IMR-90 (cell line): ENCODE measurements around the gene CLPTM1L. TPM values are rescaled to one million over a fixed set of nuclear protein-coding genes. Genes with fewer than 3 reads are reported as not detected.

Experiments used
- ATAC-seq: fragments of 200-7000 bp; cut with Tn5 transposase; 2 replicates; pipeline ENCODE4 v1.9.1; 2020; ENCODE audit warnings: low read depth, mild to moderate bottlenecking, moderate library complexity
- BruUV-seq: library from RNA; stranded (reverse); fragments of 400-500 nt; replicated peaks from 2 replicates; lab custom pipeline; 2021; lab: Mats Ljungman, UMichigan
- CTCF ChIA-PET: fragments of 300-600 bp; formaldehyde crosslinking; extraction: SDS; loops from one replicate; lab custom pipeline; 2021; ENCODE audit warnings: antibody characterized with exemption; lab: Yijun Ruan, JAX
- POLR2A ChIA-PET: fragments of 300-600 bp; sonication (Branson Sonifier 250); formaldehyde crosslinking; loops from one replicate; lab custom pipeline; 2022; ENCODE audit warnings: antibody characterized with exemption; ENCODE audit not compliant: unreplicated experiment; lab: Charles Lee
- DNase-seq: peaks from one replicate; pipeline ENCODE4 v3.0.0; 2013
- H2AFZ ChIP-seq: replicated peaks from 2 replicates; pipeline ENCODE3; 2013; ENCODE audit warnings: low read length, mild to moderate bottlenecking; ENCODE audit not compliant: poor library complexity
- H2AK5ac ChIP-seq: 2 replicates; pipeline ENCODE4 v1.6.1; 2013; ENCODE audit warnings: low read depth, low read length, inconsistent platforms
- H2AK9ac ChIP-seq: replicated peaks from 2 replicates; pipeline ENCODE3; 2013; ENCODE audit warnings: mild to moderate bottlenecking, low read depth, low read length, moderate library complexity; ENCODE audit not compliant: poor library complexity
- H2BK120ac ChIP-seq: 2 replicates; pipeline ENCODE4 v1.6.1; 2013; ENCODE audit warnings: low read depth, low read length, inconsistent platforms
- H2BK15ac ChIP-seq: 3 replicates; pipeline ENCODE4 v1.6.1; 2013; ENCODE audit warnings: low read depth, low read length, inconsistent platforms
- H2BK20ac ChIP-seq: 2 replicates; pipeline ENCODE4 v1.6.1; 2013; ENCODE audit warnings: low read depth, mild to moderate bottlenecking, inconsistent platforms, low read length, moderate library complexity
- H2BK5ac ChIP-seq: 2 replicates; pipeline ENCODE4 v1.6.1; 2013; ENCODE audit warnings: mild to moderate bottlenecking, low read depth, low read length, inconsistent platforms; ENCODE audit not compliant: poor library complexity, severe bottlenecking
- H3K14ac ChIP-seq: replicated peaks from 2 replicates; pipeline ENCODE4 v1.6.1; 2013; ENCODE audit warnings: low read depth, low read length, inconsistent platforms
- H3K18ac ChIP-seq: 2 replicates; pipeline ENCODE4 v1.6.1; 2013; ENCODE audit warnings: low read depth, low read length, control low read depth
- H3K23ac ChIP-seq: 2 replicates; pipeline ENCODE4 v1.6.1; 2013; ENCODE audit warnings: low read depth, low read length, inconsistent platforms
- H3K27ac ChIP-seq: 2 replicates; pipeline ENCODE4 v1.5.1; 2013; ENCODE audit warnings: mild to moderate bottlenecking, control low read depth, low read length; ENCODE audit not compliant: insufficient read depth
- H3K27me3 ChIP-seq: 2 replicates; pipeline ENCODE4 v1.6.1; 2013; ENCODE audit warnings: low read length; ENCODE audit not compliant: control insufficient read depth, insufficient read depth
- H3K36me3 ChIP-seq: 2 replicates; pipeline ENCODE4 v1.6.1; 2013; ENCODE audit warnings: low read length, mixed read lengths; ENCODE audit not compliant: control insufficient read depth, insufficient read depth
- H3K4ac ChIP-seq: 2 replicates; pipeline ENCODE4 v1.6.1; 2013; ENCODE audit warnings: low read depth, low read length, inconsistent platforms
- H3K4me1 ChIP-seq: 2 replicates; pipeline ENCODE4 v1.6.1; 2013; ENCODE audit warnings: low read length, mixed read lengths; ENCODE audit not compliant: control insufficient read depth, insufficient read depth
- H3K4me2 ChIP-seq: 2 replicates; pipeline ENCODE4 v1.6.1; 2013; ENCODE audit warnings: low read depth, mild to moderate bottlenecking, control low read depth, low read length, moderate library complexity
- H3K4me3 ChIP-seq: 2 replicates; pipeline ENCODE4 v1.5.1; 2013; ENCODE audit warnings: low read depth, mild to moderate bottlenecking, control low read depth, low read length, moderate library complexity; ENCODE audit not compliant: insufficient read depth
- H3K56ac ChIP-seq: 2 replicates; pipeline ENCODE4 v1.6.1; 2013; ENCODE audit warnings: low read length, inconsistent platforms; ENCODE audit not compliant: insufficient read depth; ENCODE audit errors: extremely low read depth
- H3K79me1 ChIP-seq, 2 experiments: 2 replicates each; pipeline ENCODE4 v1.6.1; 2013; ENCODE audit warnings: low read length in 2 of 2, inconsistent platforms in 1 of 2, low read depth in 1 of 2
- H3K9ac ChIP-seq: 2 replicates; pipeline ENCODE4 v1.6.1; 2013; ENCODE audit warnings: low read depth, low read length, control low read depth
- H3K9me1 ChIP-seq: 2 replicates; pipeline ENCODE4 v1.6.1; 2013; ENCODE audit warnings: low read length, inconsistent platforms; ENCODE audit not compliant: insufficient read depth
- H3K9me3 ChIP-seq: 2 replicates; pipeline ENCODE4 v1.6.1; 2013; ENCODE audit warnings: low read length; ENCODE audit not compliant: control insufficient read depth, insufficient read depth
- H4K20me1 ChIP-seq: 2 replicates; pipeline ENCODE4 v1.6.1; 2013; ENCODE audit warnings: low read length, inconsistent platforms; ENCODE audit not compliant: insufficient read depth
- H4K5ac ChIP-seq: 2 replicates; pipeline ENCODE4 v1.6.1; 2013; ENCODE audit warnings: mild to moderate bottlenecking, low read depth, low read length, control low read depth
- H4K8ac ChIP-seq, 2 experiments: 2 replicates each; pipeline ENCODE4 v1.6.1; 2013; ENCODE audit warnings: low read depth in 2 of 2, low read length in 2 of 2, control low read depth in 1 of 2, inconsistent platforms in 1 of 2
- H4K91ac ChIP-seq: 2 replicates; pipeline ENCODE4 v1.6.1; 2013; ENCODE audit warnings: low read depth, low read length, inconsistent platforms; ENCODE audit not compliant: insufficient read depth
- BHLHE40 ChIP-seq: fragments of 150-350 bp; IDR thresholded peaks from 2 replicates; pipeline ENCODE4 v1.6.1; 2016; ENCODE audit warnings: mild to moderate bottlenecking, low read depth, low read length
- CEBPB ChIP-seq: IDR thresholded peaks from 2 replicates; pipeline ENCODE4 v1.6.1; 2012; ENCODE audit warnings: low read depth, low read length, improper control_type of control experiment
- CHD1 ChIP-seq: IDR thresholded peaks from 2 replicates; pipeline ENCODE4 v1.6.1; 2012; ENCODE audit warnings: low read depth, low read length, improper control_type of control experiment
- CTCF ChIP-seq: conservative IDR thresholded peaks from 2 replicates; pipeline ENCODE4 v1.5.1; 2012; ENCODE audit warnings: mild to moderate bottlenecking, low read depth, low read length, improper control_type of control experiment
- ELK1 ChIP-seq: fragments of 150-350 bp; IDR thresholded peaks from 2 replicates; pipeline ENCODE4 v1.6.1; 2016; ENCODE audit warnings: low read depth, mild to moderate bottlenecking, low read length, moderate library complexity, borderline replicate concordance
- FOS ChIP-seq: fragments of 150-350 bp; IDR thresholded peaks from 2 replicates; pipeline ENCODE4 v1.6.1; 2016; ENCODE audit warnings: low read depth, low read length
- MAFK ChIP-seq: IDR thresholded peaks from 2 replicates; pipeline ENCODE4 v1.6.1; 2012; ENCODE audit warnings: low read depth, low read length, improper control_type of control experiment
- MAZ ChIP-seq: IDR thresholded peaks from 2 replicates; pipeline ENCODE4 v1.6.1; 2012; ENCODE audit warnings: low read depth, mild to moderate bottlenecking, low read length, improper control_type of control experiment, moderate library complexity, borderline replicate concordance
- MXI1 ChIP-seq: IDR thresholded peaks from 2 replicates; pipeline ENCODE4 v1.6.1; 2012; ENCODE audit warnings: low read depth, mild to moderate bottlenecking, low read length, moderate library complexity, borderline replicate concordance
- NFE2L2 ChIP-seq: fragments of 150-350 bp; IDR thresholded peaks from 2 replicates; pipeline ENCODE4 v1.6.1; 2016; ENCODE audit warnings: low read depth, mild to moderate bottlenecking, low read length
- POLR2A ChIP-seq: IDR thresholded peaks from 2 replicates; pipeline ENCODE4 v1.6.1; 2012; ENCODE audit warnings: mild to moderate bottlenecking, low read depth, low read length
- RAD21 ChIP-seq: IDR thresholded peaks from 2 replicates; pipeline ENCODE4 v1.6.1; 2012; ENCODE audit warnings: low read length, improper control_type of control experiment
- RCOR1 ChIP-seq: IDR thresholded peaks from 2 replicates; pipeline ENCODE4 v1.6.1; 2012; ENCODE audit warnings: mild to moderate bottlenecking, low read length, improper control_type of control experiment; ENCODE audit not compliant: insufficient replicate concordance
- RFX5 ChIP-seq: IDR thresholded peaks from 2 replicates; pipeline ENCODE4 v1.8.0; 2012; ENCODE audit warnings: low read depth, mild to moderate bottlenecking, low read length, moderate library complexity
- SMC3 ChIP-seq: fragments of 150-350 bp; IDR thresholded peaks from 2 replicates; pipeline ENCODE4 v1.6.1; 2016; ENCODE audit warnings: low read depth, mild to moderate bottlenecking, antibody characterized with exemption, low read length, moderate library complexity
- WGBS, 2 experiments: methylation state at CpG; one replicate each; pipeline versions ENCODE4 v1.1.5 to v1.1.7; 2013; ENCODE audit warnings: missing lambda C conversion rate in 2 of 2; ENCODE audit not compliant: insufficient read length in 1 of 2; ENCODE audit errors: extremely low coverage in 2 of 2; 5-methylcytosine and 5-hydroxymethylcytosine counted together
- dilution Hi-C: fragments of 300-500 bp; cut with HindIII; formaldehyde crosslinking; loops from one replicate; pipeline ENCODE4 v1.14.3; 2018; ENCODE audit warnings: low sequenced_read_pairs; ENCODE audit not compliant: unreplicated experiment
- in situ Hi-C: fragments of 300-500 bp; cut with MboI; formaldehyde crosslinking; loops from 3 replicates; pipeline ENCODE4 v1.14.3; 2019; ENCODE audit warnings: low sequenced_read_pairs, inconsistent platforms, mixed read lengths
- intact Hi-C: fragments of 100-400 bp; cut with micrococcal nuclease; formaldehyde crosslinking; loops from 2 replicates; pipeline ENCODE4 v1.10.0; 2022
- polyA plus RNA-seq, 3 experiments: library from polyadenylated mRNA; depleted of rRNA; stranded (reverse); fragments of >200 nt; gene quantifications; 2 replicates each; pipeline ENCODE4 v1.2.3, GENCODE V29; 2012; ENCODE audit warnings: low replicate concordance in 1 of 3
- total RNA-seq: library from RNA; depleted of rRNA; stranded (reverse); fragments of >200 nt; gene quantifications from 2 replicates; pipeline ENCODE4 v1.2.3, GENCODE V29; 2012
- TF ChIP-seq, protein P1 (sequence below): fragments of 150-350 bp; IDR thresholded peaks from 2 replicates; pipeline ENCODE4 v1.6.1; 2017; ENCODE audit warnings: mild to moderate bottlenecking, antibody characterized with exemption, low read length, low read depth

The CLPTM1L gene
- total and polyA plus RNA-seq, 2 of the 4 experiments (the other 2 are of a cell fraction) = 114 to 137 TPM

- Histone ChIP-seq H3K14ac (no peak overlapping the region), H2AK9ac (no peak overlapping the region), H2BK20ac (no peak overlapping the region), H4K20me1 (no peaks in the 10 kb centered on the region), H3K79me1 (no peaks in the 10 kb centered on the region), H3K18ac (no peak overlapping the region), H3K4me3 (no peak overlapping the region), H3K9me3 (no peaks in the 10 kb centered on the region), H3K4ac (no peak overlapping the region), H2AFZ (no peak overlapping the region), H3K4me2 (no peak overlapping the region), H3K4me1 (no peaks in the 10 kb centered on the region), H4K91ac (no peak overlapping the region), H3K9me1 (no peaks in the 10 kb centered on the region), H2AK5ac (no peak overlapping the region), H3K23ac (no peak overlapping the region), H3K27ac (no peak overlapping the region), H2BK15ac (no peak overlapping the region), H3K9ac (no peak overlapping the region), H4K8ac (no peak overlapping the region), H4K5ac (no peak overlapping the region), H3K56ac (no peak overlapping the region), H3K27me3 (peaks cover 47% of the 10 kb centered on the region), H3K36me3 (no peaks in the 10 kb centered on the region), H2BK120ac (no peak overlapping the region), H2BK5ac (no peak overlapping the region)
- DNase-seq (no peak), ATAC-seq (no peak)
- TF ChIP-seq MXI1 = no peak
- no peak for TF ChIP-seq NFE2L2
- no peak for TF ChIP-seq CEBPB
- TF ChIP-seq CTCF = no peak
- no peak for TF ChIP-seq ELK1
- TF ChIP-seq POLR2A = no peak
- no peak for TF ChIP-seq SMC3
- TF ChIP-seq RFX5 = no peak
- TF ChIP-seq RCOR1 = no peak
- no peak for TF ChIP-seq MAFK
- TF ChIP-seq, protein P1, sequence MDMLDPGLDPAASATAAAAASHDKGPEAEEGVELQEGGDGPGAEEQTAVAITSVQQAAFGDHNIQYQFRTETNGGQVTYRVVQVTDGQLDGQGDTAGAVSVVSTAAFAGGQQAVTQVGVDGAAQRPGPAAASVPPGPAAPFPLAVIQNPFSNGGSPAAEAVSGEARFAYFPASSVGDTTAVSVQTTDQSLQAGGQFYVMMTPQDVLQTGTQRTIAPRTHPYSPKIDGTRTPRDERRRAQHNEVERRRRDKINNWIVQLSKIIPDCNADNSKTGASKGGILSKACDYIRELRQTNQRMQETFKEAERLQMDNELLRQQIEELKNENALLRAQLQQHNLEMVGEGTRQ = no peak
- TF ChIP-seq CHD1 = no peak
- TF ChIP-seq RAD21 = no peak
- no peak for TF ChIP-seq BHLHE40
- no peak for TF ChIP-seq FOS
- no peak for TF ChIP-seq MAZ
- in situ Hi-C loops (loop anchor here (25.0 kb wide), 1 partner anchor 279 kb away; no protein-coding TSS in a partner anchor), dilution Hi-C loops (no loop called here), intact Hi-C loops (no loop called here)
- ChIA-PET POLR2A (no interaction called here), CTCF (no interaction called here)
- no TSS peak for BruUV-seq
- whole genome bisulfite sequencing, 2 experiments = 58% methylated on average over 5 of the region's 10 CpGs; no CpG with 5 or more reads in 1 of the 2 experiments
Measured at GRCh38 chr5:1358726-1359025, 13.8 kb upstream of the CLPTM1L start.
